PFSK-1 (cell line): ENCODE measurements around the gene MAP1S.

Source experiments
- TAF1 ChIP-seq: IDR thresholded peaks from 2 replicates; pipeline ENCODE4 v1.6.1; 2012; ENCODE audit warnings: low read length, control low read depth, borderline replicate concordance; ENCODE audit not compliant: insufficient read depth
- TF ChIP-seq, protein P1 (sequence below), 2 experiments: IDR thresholded peaks; 2 replicates each; pipeline versions ENCODE4 v1.6.1 to v1.8.0; 2011 to 2012; ENCODE audit warnings: low read depth in 2 of 2, low read length in 2 of 2, control low read depth in 1 of 2, inconsistent platforms in 1 of 2, mild to moderate bottlenecking in 1 of 2, moderate library complexity in 1 of 2; ENCODE audit not compliant: insufficient read depth in 1 of 2

DNA sequence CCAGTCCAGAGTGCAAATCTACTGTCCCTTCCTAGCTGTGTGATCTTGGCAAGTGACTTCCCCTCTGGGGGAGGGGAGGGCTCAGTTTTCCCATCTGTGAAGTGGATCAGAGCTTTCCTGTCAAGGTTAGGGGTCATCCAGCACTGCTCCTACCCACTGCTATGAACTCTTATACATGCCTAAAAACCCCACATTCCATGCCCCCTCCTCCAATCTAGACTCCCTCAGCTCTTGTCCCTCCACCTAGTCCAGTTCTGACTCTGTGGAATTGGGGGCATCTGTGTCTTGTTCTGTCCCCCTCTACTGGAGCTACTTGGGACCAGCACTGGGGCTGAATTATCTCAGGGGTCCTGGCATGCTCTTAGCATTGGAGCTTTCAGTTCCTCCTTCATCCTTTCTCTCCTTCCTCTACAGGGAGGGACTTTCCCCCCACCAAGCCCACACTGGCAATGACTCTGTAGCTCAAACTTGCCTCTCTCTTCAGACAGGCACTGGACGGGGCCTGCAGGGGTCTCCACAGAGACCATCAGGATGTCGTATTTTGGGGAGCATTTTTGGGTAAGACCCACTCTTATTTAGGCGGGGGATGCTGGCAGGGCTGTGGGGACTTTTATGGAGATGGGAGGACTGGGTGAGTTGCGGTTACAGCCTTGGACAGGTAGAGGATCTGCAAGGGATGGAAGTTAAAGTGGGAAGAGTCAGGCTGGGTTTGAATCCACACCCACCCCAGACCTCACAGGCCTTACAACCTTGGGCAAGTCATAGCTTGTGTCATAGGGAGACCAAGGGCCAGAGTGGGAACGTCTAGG is 35.6 kb downstream of the MAP1S start:
- no peak for TF ChIP-seq TAF1
- TF ChIP-seq, protein P1, sequence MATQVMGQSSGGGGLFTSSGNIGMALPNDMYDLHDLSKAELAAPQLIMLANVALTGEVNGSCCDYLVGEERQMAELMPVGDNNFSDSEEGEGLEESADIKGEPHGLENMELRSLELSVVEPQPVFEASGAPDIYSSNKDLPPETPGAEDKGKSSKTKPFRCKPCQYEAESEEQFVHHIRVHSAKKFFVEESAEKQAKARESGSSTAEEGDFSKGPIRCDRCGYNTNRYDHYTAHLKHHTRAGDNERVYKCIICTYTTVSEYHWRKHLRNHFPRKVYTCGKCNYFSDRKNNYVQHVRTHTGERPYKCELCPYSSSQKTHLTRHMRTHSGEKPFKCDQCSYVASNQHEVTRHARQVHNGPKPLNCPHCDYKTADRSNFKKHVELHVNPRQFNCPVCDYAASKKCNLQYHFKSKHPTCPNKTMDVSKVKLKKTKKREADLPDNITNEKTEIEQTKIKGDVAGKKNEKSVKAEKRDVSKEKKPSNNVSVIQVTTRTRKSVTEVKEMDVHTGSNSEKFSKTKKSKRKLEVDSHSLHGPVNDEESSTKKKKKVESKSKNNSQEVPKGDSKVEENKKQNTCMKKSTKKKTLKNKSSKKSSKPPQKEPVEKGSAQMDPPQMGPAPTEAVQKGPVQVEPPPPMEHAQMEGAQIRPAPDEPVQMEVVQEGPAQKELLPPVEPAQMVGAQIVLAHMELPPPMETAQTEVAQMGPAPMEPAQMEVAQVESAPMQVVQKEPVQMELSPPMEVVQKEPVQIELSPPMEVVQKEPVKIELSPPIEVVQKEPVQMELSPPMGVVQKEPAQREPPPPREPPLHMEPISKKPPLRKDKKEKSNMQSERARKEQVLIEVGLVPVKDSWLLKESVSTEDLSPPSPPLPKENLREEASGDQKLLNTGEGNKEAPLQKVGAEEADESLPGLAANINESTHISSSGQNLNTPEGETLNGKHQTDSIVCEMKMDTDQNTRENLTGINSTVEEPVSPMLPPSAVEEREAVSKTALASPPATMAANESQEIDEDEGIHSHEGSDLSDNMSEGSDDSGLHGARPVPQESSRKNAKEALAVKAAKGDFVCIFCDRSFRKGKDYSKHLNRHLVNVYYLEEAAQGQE (IDR thresholded peaks at IDR 0.05; ENCODE audit: insufficient read depth in 1 of 2, low read depth in 2 of 2, low read length in 2 of 2): no peak
